ENCODE measurements around the gene LMO7. TPM values are rescaled to one million over a fixed set of nuclear protein-coding genes. Genes with fewer than 3 reads are reported as not detected.

Gene LMO7
- total and polyA plus RNA-seq, 2 of the 8 experiments (the other 6 are each of a cell fraction or from before 2014, with no cell fraction given): 8.1 to 28.3 TPM

GRCh38 chr13:75757336-75757735 is 121.2 kb downstream of the LMO7 start:
- H3K9me3 ChIP-seq (ENCODE audit: insufficient read depth in 2 of 2, low read depth in 1 of 2, low read length in 1 of 2): no peaks in the 10 kb centered on the region
- H2BK15ac ChIP-seq (ENCODE audit: low read length): no peak overlapping the region
- no peak overlapping the region for H2BK120ac ChIP-seq (replicated peaks; ENCODE audit: low read depth, low read length)
- H2BK20ac ChIP-seq (ENCODE audit: low read length): no peak overlapping the region
- no peak for FAIRE-seq
- no peaks in the 10 kb centered on the region; a peak in 1 of 8 replicates for H3K36me3 ChIP-seq (ENCODE audit: control insufficient read depth in 2 of 4, insufficient read depth in 4 of 4, low read length in 3 of 4)
- DNase-seq (ENCODE audit: low read depth in 1 of 2, low spot score in 2 of 2): no peak
- TF ChIP-seq HDAC6 (IDR thresholded peaks at IDR 0.05; ENCODE audit: low read depth, low read length) (no peak), SP1 (IDR thresholded peaks at IDR 0.05; ENCODE audit: low read depth, low read length) (no peak), BACH1 (IDR thresholded peaks at IDR 0.05; ENCODE audit: low read length) (no peak)
- TF ChIP-seq, protein P1, sequence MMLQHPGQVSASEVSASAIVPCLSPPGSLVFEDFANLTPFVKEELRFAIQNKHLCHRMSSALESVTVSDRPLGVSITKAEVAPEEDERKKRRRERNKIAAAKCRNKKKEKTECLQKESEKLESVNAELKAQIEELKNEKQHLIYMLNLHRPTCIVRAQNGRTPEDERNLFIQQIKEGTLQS (IDR thresholded peaks at IDR 0.05; ENCODE audit: insufficient read depth, low read depth, low read length): no peak
- no peak overlapping the region for H3K9ac ChIP-seq (replicated peaks in 1 of 4; ENCODE audit: extremely low read depth in 1 of 4, low read depth in 3 of 4, low read length in 3 of 4)
- H3K4me2 ChIP-seq (ENCODE audit: insufficient read depth in 1 of 2, low read depth in 2 of 2, low read length in 2 of 2): no peak overlapping the region
- H3K14ac ChIP-seq (ENCODE audit: insufficient read length): no peak overlapping the region
- H3K23ac ChIP-seq (ENCODE audit: insufficient read length): no peak overlapping the region
- H2BK12ac ChIP-seq (ENCODE audit: low read depth, low read length): no peak overlapping the region
- no peak overlapping the region for H4K8ac ChIP-seq (ENCODE audit: extremely low read depth, insufficient read depth, low read length)
- no peaks in the 10 kb centered on the region for H3K27me3 ChIP-seq (replicated peaks in 1 of 4; ENCODE audit: control insufficient read depth in 3 of 4, extremely low read depth in 1 of 4, insufficient read depth in 3 of 4, low read length in 3 of 4)
- no peak overlapping the region for H3K4me3 ChIP-seq (ENCODE audit: extremely low read depth in 1 of 4, insufficient read depth in 2 of 4, low read depth in 3 of 4, low read length in 4 of 4)
- no peak overlapping the region for H3K56ac ChIP-seq (replicated peaks; ENCODE audit: insufficient read length, low read depth, low read length)
- H2AK5ac ChIP-seq (ENCODE audit: low read depth, low read length): no peak overlapping the region
- no peaks in the 10 kb centered on the region for H3K4me1 ChIP-seq (replicated peaks in 1 of 4; ENCODE audit: control insufficient read depth in 3 of 4, insufficient read depth in 4 of 4, low read length in 3 of 4)
- ChIA-PET CTCF (ENCODE audit: partially characterized antibody) (no interaction called here), POLR2A (ENCODE audit: partially characterized antibody) (no interaction called here)
- no peaks in the 10 kb centered on the region for H3K23me2 ChIP-seq (ENCODE audit: low read depth, low read length)
- H2BK5ac ChIP-seq (ENCODE audit: low read depth, low read length): no peak overlapping the region
- no peak overlapping the region for H2AFZ ChIP-seq (ENCODE audit: low read length)
- H3K27ac ChIP-seq (ENCODE audit: low read depth, low read length): no peak overlapping the region
- H4K5ac ChIP-seq (ENCODE audit: insufficient read length, low read depth, low read length): no peak overlapping the region
- H4K20me1 ChIP-seq (replicated peaks in 1 of 2; ENCODE audit: control insufficient read depth in 1 of 2, insufficient read depth in 2 of 2, low read length in 2 of 2): no peaks in the 10 kb centered on the region
- no peak overlapping the region for H3K4ac ChIP-seq (replicated peaks; ENCODE audit: insufficient read length, low read depth, low read length)
- H3K79me2 ChIP-seq (ENCODE audit: control insufficient read depth in 1 of 2, insufficient read depth in 2 of 2, low read length in 2 of 2): no peaks in the 10 kb centered on the region
- H3K18ac ChIP-seq (ENCODE audit: extremely low read depth, low read length): no peak overlapping the region
- H3K79me1 ChIP-seq (ENCODE audit: low read depth, low read length): no peaks in the 10 kb centered on the region
- no peak overlapping the region for H4K91ac ChIP-seq (replicated peaks; ENCODE audit: insufficient read length, low read length)
